Astrocyte of the spinal cord (primary cell): ENCODE data around the gene PAH.

Source experiments
- DNase-seq: peaks from one replicate; pipeline ENCODE4 v3.0.0; 2011; ENCODE audit warnings: low read depth, low spot score
- H3K4me3 ChIP-seq: 2 replicates; pipeline ENCODE4 v1.5.1; 2011; ENCODE audit warnings: low read depth, mild to moderate bottlenecking, low read length, moderate library complexity
- in situ Hi-C: cut with HindIII; loops from 2 replicates; pipeline ENCODE4 v1.10.0; 2017; ENCODE audit warnings: low sequenced_read_pairs
- TF ChIP-seq, protein P1 (sequence below): IDR thresholded peaks from 2 replicates; pipeline ENCODE4 v1.5.1; 2012; ENCODE audit warnings: low read depth, mild to moderate bottlenecking, low read length, inconsistent platforms

PAH gene

DNA sequence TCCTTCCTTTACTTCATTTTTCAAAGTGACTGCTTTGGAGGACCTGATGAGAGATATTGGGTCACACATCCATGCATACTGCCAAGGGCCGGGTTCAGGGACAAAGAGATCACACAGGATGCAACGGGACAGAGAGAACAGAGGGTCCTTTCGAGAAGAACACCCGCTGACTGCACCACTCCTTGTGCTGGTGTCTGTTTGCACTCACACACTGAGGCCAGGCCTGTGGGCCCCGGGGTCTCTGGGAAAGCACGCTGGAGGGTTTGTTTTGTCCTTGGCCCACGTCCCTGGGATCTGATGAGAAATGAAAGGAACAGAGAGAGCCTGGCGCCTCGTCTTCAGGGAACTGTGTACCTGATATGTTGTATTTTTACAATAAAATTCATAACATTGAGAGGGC is 42.2 kb downstream of the PAH start:
- in situ Hi-C loops = no loop called here
- no peak overlapping the region for H3K4me3 ChIP-seq
- no peak for DNase-seq
- TF ChIP-seq, protein P1, sequence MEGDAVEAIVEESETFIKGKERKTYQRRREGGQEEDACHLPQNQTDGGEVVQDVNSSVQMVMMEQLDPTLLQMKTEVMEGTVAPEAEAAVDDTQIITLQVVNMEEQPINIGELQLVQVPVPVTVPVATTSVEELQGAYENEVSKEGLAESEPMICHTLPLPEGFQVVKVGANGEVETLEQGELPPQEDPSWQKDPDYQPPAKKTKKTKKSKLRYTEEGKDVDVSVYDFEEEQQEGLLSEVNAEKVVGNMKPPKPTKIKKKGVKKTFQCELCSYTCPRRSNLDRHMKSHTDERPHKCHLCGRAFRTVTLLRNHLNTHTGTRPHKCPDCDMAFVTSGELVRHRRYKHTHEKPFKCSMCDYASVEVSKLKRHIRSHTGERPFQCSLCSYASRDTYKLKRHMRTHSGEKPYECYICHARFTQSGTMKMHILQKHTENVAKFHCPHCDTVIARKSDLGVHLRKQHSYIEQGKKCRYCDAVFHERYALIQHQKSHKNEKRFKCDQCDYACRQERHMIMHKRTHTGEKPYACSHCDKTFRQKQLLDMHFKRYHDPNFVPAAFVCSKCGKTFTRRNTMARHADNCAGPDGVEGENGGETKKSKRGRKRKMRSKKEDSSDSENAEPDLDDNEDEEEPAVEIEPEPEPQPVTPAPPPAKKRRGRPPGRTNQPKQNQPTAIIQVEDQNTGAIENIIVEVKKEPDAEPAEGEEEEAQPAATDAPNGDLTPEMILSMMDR = no peak

GRCh38 chr12:102873077-102873476 is 44.0 kb downstream of the PAH start:
- TF ChIP-seq, protein P1 = no peak
- H3K4me3 ChIP-seq = no peak overlapping the region
- no peak for DNase-seq
- in situ Hi-C loops = no loop called here

GRCh38 chr12:102871014-102871413 is 46.0 kb downstream of the PAH start:
- TF ChIP-seq, protein P1 = no peak
- in situ Hi-C loops = no loop called here
- DNase-seq = no peak
- H3K4me3 ChIP-seq = no peak overlapping the region

DNA sequence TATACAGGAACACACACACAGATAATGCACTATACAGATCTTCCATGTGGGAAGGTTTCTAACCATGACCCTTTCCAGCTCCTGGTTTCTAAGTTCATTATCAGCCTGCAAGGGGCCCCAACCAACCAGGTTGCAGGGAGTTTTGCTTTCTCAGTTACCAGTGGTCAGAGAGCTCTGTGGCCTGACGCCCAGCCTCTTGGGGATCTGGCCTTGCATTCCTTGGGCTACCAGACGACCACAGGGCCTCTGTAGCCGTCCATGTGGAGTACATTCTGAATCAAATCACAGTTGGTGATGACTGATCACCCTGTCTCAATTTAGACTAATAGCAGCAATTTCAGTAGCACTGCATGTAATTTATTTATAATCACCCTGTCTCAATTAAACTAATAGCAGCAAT is 47.5 kb downstream of the PAH start:
- no peak overlapping the region for H3K4me3 ChIP-seq
- in situ Hi-C loops = no loop called here
- DNase-seq = no peak
- TF ChIP-seq, protein P1 = no peak

DNA sequence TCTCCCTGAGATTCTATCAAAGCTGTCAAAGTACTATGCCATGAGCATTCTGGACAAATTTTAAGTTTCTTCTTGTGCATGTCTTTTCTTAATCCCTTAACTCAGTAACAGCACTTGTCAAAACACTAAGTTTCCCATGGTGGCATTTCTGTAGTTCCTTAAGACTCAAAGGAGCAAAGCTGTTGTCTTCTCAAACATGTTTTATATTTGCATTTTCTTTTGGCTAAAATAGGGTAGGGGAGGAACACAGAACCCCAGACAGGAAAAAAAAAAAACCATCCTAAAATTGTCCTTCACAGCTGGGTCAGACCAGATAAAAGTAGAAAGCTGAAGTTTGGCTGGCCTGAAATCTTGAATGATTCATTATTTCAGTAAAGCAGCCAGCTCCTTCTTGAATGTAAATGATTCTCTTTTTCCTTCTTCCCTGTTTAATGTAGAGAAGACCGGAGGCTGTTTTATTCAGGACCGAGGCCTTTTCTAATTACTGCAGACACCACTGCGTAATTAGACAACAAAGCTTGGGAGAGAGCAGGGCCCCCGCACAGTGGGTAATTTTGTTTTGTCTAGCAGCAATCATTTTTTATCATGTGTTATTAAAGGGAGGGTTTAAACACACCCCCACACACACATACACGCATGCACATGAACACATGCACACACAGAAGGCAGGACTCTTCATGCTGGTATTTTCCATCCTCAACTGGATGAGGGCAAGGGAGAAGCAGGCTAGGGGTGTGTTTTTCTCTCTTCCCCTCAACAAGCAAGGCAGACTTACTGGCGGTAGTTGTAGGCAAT is 51.0 kb downstream of the PAH start:
- DNase-seq = no peak
- H3K4me3 ChIP-seq = no peak overlapping the region
- in situ Hi-C loops = no loop called here
- TF ChIP-seq, protein P1 = no peak

DNA sequence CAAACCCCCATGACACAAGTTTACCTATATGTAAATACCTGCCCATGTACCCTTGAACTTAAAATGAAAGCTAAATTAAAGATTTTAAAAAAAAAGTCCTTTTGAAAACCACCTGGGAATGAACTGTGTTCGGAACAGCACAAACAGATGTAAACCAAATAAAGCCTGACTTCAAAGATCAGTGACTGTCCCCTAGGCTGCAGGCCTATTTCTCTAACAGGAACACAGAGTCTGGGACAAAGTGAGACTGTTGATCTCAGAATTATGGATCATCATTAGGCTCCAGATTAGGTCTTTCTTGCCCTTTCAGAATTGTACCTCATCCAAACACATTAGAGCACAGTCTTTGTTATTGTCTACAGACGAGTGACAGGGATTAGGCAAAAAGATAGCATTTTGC is 54.6 kb downstream of the PAH start:
- TF ChIP-seq, protein P1 = no peak
- no peak overlapping the region for H3K4me3 ChIP-seq
- in situ Hi-C loops = no loop called here
- DNase-seq = no peak

- in situ Hi-C loops = no loop called here
- DNase-seq = no peak
Measured at GRCh38 chr12:102851246-102851645, 65.8 kb downstream of the PAH start.

More at GRCh38 chr12:102851246-102851645, 65.8 kb downstream of the PAH start:
- no peak overlapping the region for H3K4me3 ChIP-seq
- TF ChIP-seq, protein P1 = no peak
